Measurements from ENCODE around the gene PLEKHD1. TPM values are rescaled to one million over a fixed set of nuclear protein-coding genes. Genes with fewer than 3 reads are reported as not detected.

Gene PLEKHD1
- total RNA-seq, 4 donors from 2014 or later = 0.19 TPM; not detected in 3

DNA sequence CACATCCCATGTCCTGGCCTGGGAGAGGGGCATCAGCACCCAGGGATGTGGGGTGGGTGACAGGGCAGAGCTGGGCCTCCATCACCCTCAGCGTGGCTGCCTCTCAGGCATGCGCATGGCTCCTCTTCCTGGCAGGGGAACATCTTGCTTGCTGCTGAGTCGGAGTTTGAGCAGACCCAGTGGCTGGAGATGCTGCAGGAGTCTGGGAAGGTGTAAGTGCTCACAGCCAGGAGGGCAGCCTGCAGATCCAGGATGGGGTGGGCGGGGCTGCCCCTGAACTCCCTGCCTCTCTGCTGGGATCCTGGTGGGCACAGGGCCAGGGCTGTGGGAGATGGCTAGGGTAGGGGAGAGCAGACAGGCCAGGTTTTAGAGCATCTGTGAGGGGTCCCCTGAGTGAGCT, 16.2 kb downstream of the PLEKHD1 start:
- Histone ChIP-seq H3K36me3 (no peaks in the 10 kb centered on the region), H3K27ac (no peak overlapping the region), H3K9me3 (no peaks in the 10 kb centered on the region), H3K27me3 (peaks cover 0 to 9% (median 0%) of the 10 kb centered on the region in 4 donors), H3K4me3 (no peak overlapping the region), H3K4me1 (peaks cover 0 to 19% (median 0%) of the 10 kb centered on the region in 3 donors)
- TF ChIP-seq POLR2A (IDR thresholded peaks at IDR 0.05) = no peak
- intact Hi-C loops (cut with DNase I) = no loop called here
- no peak for DNase-seq
- 80 to 87% methylated on average over 1 to 3 of the region's 4 CpGs for WGBS, 2 donors

DNA sequence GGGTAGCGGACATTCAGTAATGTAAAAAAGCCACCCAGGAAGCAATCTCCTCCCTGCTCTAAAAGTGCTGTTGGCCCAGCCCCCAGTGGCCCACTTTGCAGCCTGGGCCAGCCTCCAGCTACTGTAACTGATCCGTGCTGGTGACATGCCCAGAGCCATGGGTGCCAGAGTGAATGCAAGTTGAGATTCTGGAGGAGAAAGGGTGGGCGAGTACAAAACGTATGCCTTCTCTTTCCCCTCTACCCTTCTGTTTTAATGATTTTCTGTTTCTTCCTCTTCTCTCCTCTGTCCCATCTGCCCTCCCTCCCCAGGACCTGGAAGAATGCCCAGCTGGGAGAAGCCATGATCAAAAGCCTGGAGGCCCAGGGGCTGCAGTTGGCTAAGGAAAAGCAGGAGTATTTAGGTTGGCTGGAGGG, 16.9 kb downstream of the PLEKHD1 start:
- 33 to 39% methylated on average over 3 to 4 of the region's 4 CpGs for WGBS, 2 donors
- no peak for TF ChIP-seq POLR2A (IDR thresholded peaks at IDR 0.05)
- TF ChIP-seq, protein P1, sequence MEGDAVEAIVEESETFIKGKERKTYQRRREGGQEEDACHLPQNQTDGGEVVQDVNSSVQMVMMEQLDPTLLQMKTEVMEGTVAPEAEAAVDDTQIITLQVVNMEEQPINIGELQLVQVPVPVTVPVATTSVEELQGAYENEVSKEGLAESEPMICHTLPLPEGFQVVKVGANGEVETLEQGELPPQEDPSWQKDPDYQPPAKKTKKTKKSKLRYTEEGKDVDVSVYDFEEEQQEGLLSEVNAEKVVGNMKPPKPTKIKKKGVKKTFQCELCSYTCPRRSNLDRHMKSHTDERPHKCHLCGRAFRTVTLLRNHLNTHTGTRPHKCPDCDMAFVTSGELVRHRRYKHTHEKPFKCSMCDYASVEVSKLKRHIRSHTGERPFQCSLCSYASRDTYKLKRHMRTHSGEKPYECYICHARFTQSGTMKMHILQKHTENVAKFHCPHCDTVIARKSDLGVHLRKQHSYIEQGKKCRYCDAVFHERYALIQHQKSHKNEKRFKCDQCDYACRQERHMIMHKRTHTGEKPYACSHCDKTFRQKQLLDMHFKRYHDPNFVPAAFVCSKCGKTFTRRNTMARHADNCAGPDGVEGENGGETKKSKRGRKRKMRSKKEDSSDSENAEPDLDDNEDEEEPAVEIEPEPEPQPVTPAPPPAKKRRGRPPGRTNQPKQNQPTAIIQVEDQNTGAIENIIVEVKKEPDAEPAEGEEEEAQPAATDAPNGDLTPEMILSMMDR (IDR thresholded peaks at IDR 0.05) = no peak
- intact Hi-C loops (cut with DNase I) = no loop called here
- peaks cover 0 to 26% (median 0%) of the 10 kb centered on the region in 3 donors for H3K4me1 ChIP-seq
- H3K27ac ChIP-seq = no peak overlapping the region
- H3K27me3 ChIP-seq = peaks cover 0 to 9% (median 0%) of the 10 kb centered on the region in 4 donors
- no peak for DNase-seq
- no peak overlapping the region for H3K4me3 ChIP-seq
- H3K9me3 ChIP-seq = no peaks in the 10 kb centered on the region
- no peaks in the 10 kb centered on the region for H3K36me3 ChIP-seq

DNA sequence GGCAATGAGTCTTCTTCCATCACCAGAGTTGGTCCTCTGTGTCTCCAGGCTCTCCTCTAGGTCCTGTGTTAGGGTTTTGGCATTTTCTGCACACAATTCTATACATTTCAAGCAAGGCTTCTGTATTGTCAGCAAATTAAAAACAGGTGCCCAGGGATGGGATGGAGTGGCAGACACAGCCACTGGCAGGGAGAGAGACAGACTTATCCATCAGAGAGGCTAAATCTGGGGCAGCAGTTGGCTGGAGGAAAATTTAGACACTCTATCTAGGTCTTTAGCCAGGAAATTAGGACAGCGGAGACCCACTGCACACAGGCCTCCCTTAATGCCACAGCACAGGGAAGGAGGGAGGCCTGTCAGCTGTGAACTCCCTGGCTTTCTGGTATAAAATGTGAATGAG, 20.2 kb downstream of the PLEKHD1 start:
- peaks cover 0 to 7% (median 0%) of the 10 kb centered on the region in 4 donors for H3K27me3 ChIP-seq

DNA sequence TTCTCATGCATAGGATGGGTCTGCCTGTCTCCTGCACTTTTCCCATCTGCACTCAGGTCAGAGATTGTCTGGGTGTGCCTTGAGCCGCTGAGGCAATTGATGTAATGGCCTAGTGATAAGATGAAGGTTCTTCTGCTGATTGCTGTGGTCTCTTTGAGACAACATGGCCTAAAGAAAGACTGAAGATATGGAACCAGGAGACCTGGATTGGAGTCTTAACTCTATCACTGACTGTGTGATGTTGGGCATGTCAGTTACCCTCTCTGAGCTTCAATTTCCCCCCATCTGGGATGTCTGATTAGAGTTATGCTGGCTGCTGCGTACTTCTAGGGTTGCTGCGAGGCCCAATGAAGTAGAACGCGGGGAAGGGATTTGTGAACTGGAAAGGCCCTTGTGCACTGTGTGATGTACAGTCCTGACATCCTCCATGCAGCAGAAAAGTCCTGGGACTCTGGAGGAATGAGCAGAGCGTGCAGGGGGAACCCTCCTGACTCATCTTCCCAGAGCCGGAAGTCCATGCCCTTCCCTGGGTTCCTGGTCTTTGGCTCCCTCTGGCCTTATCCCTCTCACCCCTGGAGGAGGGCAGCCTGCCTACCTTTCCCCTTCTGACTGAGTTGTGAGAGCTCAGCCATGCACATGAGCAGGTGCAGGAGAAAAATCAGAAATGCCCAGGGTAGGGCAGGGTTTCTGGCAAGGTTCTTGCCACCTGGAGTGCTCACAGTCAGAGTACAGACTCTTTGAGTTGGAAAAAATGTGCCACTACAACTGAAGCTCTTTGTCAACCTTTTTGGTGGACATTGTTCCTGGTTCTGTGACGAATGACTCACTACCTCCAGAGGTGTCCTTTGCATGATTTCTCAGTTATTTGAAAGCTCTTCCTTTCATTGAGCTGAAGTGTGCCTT, 21.1 kb downstream of the PLEKHD1 start:
- no peak for TF ChIP-seq POLR2A (IDR thresholded peaks at IDR 0.05)
- TF ChIP-seq, protein P1 (IDR thresholded peaks at IDR 0.05) = no peak
- no peaks in the 10 kb centered on the region for H3K36me3 ChIP-seq
- 83 to 87% methylated on average over 7 to 8 of the region's 8 CpGs for WGBS, 2 donors
- DNase-seq = no peak
- no peak overlapping the region for H3K4me3 ChIP-seq
- intact Hi-C loops (cut with DNase I) = no loop called here
- H3K27ac ChIP-seq = no peak overlapping the region
- no peaks in the 10 kb centered on the region for H3K9me3 ChIP-seq
- H3K27me3 ChIP-seq = no peaks in the 10 kb centered on the region
- H3K4me1 ChIP-seq = peaks cover 0 to 26% (median 0%) of the 10 kb centered on the region in 3 donors

More for the DNA sequence above, 20.2 kb downstream of the PLEKHD1 start:
- WGBS, 2 donors = 91 to 100% methylated on average over 1 of the region's 1 CpG
- Histone ChIP-seq H3K4me3 (no peak overlapping the region), H3K4me1 (peaks cover 0 to 26% (median 0%) of the 10 kb centered on the region in 3 donors), H3K9me3 (no peaks in the 10 kb centered on the region), H3K36me3 (no peaks in the 10 kb centered on the region), H3K27ac (no peak overlapping the region)
- DNase-seq = no peak
- intact Hi-C loops (cut with DNase I) = no loop called here
- TF ChIP-seq POLR2A (IDR thresholded peaks at IDR 0.05) = no peak
- TF ChIP-seq, protein P1 (IDR thresholded peaks at IDR 0.05) = no peak

DNA sequence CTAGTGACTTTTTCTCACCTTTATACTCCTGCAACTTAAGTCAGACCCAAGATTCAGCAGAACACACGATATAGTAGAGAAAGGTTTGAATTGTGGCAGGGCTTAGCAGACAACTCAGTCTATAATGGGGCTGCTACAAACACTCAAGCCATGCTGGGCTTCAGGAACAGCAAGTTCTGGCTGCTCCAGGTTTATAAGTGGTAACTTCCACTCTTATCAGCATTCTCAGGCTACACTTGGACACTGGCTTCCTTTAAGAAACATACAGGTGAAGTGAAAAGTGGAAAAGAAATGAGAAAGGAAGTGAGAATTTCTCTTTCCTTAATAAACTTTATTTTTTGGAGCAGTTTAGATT, 21.7 kb downstream of the PLEKHD1 start:
- Histone ChIP-seq H3K4me1 (peaks cover 0 to 25% (median 0%) of the 10 kb centered on the region in 3 donors), H3K27ac (no peak overlapping the region), H3K4me3 (no peak overlapping the region), H3K36me3 (no peaks in the 10 kb centered on the region), H3K9me3 (no peaks in the 10 kb centered on the region), H3K27me3 (no peaks in the 10 kb centered on the region)
- intact Hi-C loops (cut with DNase I) = no loop called here
- DNase-seq = no peak
- TF ChIP-seq POLR2A (IDR thresholded peaks at IDR 0.05) = no peak
- TF ChIP-seq, protein P1 (IDR thresholded peaks at IDR 0.05) = no peak
- WGBS, 2 donors = 36 to 56% methylated on average over 1 of the region's 1 CpG

All from esophagus squamous epithelium (tissue), 5 donors.